ENCODE data around the gene CDC14C. TPM values are rescaled to one million over a fixed set of nuclear protein-coding genes. Genes with fewer than 3 reads are reported as not detected.

Gene CDC14C
- total and polyA plus RNA-seq, 2 donors (not counting 3 experiments of a cell fraction or from before 2014, with no cell fraction given), result not detected

DNA sequence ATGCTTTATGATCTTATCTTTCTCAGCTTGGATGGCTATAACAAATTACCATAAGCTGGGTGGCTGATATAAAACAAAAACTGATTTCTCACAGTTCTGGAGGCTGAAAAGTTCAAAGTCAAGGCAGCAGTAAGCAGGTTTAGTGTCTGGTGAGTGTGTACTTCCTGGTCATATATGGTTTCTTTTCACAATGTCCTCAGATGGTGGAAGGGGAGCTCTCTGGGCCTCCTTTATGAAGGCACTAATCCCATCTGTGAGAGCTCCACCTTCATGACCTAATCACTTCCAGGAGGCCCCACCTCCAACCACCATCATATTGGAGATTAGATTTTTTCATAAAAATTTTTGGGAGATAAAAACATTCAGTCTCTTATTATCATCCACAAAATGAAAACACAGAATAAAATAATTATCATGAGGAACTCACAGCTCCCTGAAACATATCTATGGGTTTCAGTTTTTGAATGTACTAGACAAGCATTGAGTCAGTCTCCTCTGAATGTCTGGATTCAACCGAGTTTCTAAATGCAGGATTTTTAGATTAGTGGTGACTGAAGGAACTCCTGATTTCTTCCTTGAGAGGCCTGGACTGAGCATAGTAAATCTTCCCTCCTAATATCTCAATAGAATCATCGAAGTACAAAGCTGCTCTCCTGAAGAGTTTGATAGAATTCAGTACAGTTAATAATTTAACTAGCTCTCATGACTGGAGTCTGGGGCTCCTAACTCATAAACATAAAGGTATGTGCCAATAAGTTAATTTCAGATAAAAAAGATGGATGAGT lies 8.0 kb downstream of the CDC14C start:
- Histone ChIP-seq H3K4me2 (ENCODE audit: insufficient read depth, low read length) (no peak overlapping the region), H4K20me1 (replicated peaks; ENCODE audit: control insufficient read depth, extremely low read depth, insufficient read depth, low read length) (no peaks in the 10 kb centered on the region), H3K4me3 (replicated peaks in 1 of 3; ENCODE audit: insufficient read depth in 1 of 3, low read depth in 1 of 3, low read length in 3 of 3) (no peak overlapping the region), H3K79me2 (ENCODE audit: control insufficient read depth, insufficient read depth, low read length) (no peaks in the 10 kb centered on the region), H3K36me3 (ENCODE audit: control insufficient read depth in 2 of 2, extremely low read depth in 1 of 2, insufficient read depth in 2 of 2, low read length in 2 of 2) (no peaks in the 10 kb centered on the region), H2AFZ (ENCODE audit: low read depth, low read length) (no peak overlapping the region), H3K4me1 (ENCODE audit: control insufficient read depth, extremely low read depth, insufficient read depth, low read length) (no peaks in the 10 kb centered on the region), H3K27me3 (ENCODE audit: control insufficient read depth in 2 of 2, insufficient read depth in 2 of 2, low read length in 2 of 2) (no peaks in the 10 kb centered on the region), H3K27ac (ENCODE audit: insufficient read depth, low read depth, low read length) (no peak overlapping the region), H3K9me1 (replicated peaks; ENCODE audit: control insufficient read depth, extremely low read depth, insufficient read depth, low read length) (no peaks in the 10 kb centered on the region), H3K9ac (replicated peaks; ENCODE audit: extremely low read depth, insufficient read depth, low read length) (no peak overlapping the region), H3K9me3 (replicated peaks; ENCODE audit: control insufficient read depth, insufficient read depth, low read length) (peaks cover 2% of the 10 kb centered on the region)
- BruUV-seq (replicated peaks), result no TSS peak
- no peak for TF ChIP-seq MYC (IDR thresholded peaks at IDR 0.05; ENCODE audit: low read depth, low read length)
- TF ChIP-seq GATA2 (IDR thresholded peaks at IDR 0.05; ENCODE audit: insufficient read depth, insufficient read length, low read depth, low read length), result no peak
- no peak for TF ChIP-seq FOS (IDR thresholded peaks at IDR 0.05; ENCODE audit: borderline replicate concordance, insufficient read depth, low read length)
- TF ChIP-seq, protein P1, sequence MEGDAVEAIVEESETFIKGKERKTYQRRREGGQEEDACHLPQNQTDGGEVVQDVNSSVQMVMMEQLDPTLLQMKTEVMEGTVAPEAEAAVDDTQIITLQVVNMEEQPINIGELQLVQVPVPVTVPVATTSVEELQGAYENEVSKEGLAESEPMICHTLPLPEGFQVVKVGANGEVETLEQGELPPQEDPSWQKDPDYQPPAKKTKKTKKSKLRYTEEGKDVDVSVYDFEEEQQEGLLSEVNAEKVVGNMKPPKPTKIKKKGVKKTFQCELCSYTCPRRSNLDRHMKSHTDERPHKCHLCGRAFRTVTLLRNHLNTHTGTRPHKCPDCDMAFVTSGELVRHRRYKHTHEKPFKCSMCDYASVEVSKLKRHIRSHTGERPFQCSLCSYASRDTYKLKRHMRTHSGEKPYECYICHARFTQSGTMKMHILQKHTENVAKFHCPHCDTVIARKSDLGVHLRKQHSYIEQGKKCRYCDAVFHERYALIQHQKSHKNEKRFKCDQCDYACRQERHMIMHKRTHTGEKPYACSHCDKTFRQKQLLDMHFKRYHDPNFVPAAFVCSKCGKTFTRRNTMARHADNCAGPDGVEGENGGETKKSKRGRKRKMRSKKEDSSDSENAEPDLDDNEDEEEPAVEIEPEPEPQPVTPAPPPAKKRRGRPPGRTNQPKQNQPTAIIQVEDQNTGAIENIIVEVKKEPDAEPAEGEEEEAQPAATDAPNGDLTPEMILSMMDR (IDR thresholded peaks at IDR 0.05; ENCODE audit: extremely low read depth in 1 of 2, insufficient read depth in 1 of 2, low read depth in 1 of 2, low read length in 2 of 2), result no peak
- no peak for TF ChIP-seq POLR2A (IDR thresholded peaks at IDR 0.05; ENCODE audit: low read depth, low read length)
- no peak for FAIRE-seq
- ChIA-PET CTCF (no interaction called here), POLR2A (no interaction called here)
- DNase-seq (ENCODE audit: low read depth, low spot score), result no peak
- dilution Hi-C loops (cut with MboI; ENCODE audit: extremely low pct_ligation_motif_present, low sequenced_read_pairs), result no loop called here
- intact Hi-C loops (cut with micrococcal nuclease), result no loop called here

Data from endothelial cell of umbilical vein (primary cell).